ENCODE measurements around the gene BLOC1S3. TPM values are rescaled to one million over a fixed set of nuclear protein-coding genes. Genes with fewer than 3 reads are reported as not detected.

BLOC1S3 gene
- total RNA-seq, 1 donor from 2014 or later, result 15.3 TPM

GRCh38 chr19:45145270-45146189 lies 33.1 kb upstream of the BLOC1S3 start:
- intact Hi-C loops (cut with micrococcal nuclease), result no loop called here

- intact Hi-C loops (cut with micrococcal nuclease), result no loop called here
These were observed 32.3 kb upstream of the BLOC1S3 start for GRCh38 chr19:45146251-45146650.

GRCh38 chr19:45146741-45147205 lies 31.8 kb upstream of the BLOC1S3 start:
- intact Hi-C loops (cut with micrococcal nuclease), result no loop called here

DNA sequence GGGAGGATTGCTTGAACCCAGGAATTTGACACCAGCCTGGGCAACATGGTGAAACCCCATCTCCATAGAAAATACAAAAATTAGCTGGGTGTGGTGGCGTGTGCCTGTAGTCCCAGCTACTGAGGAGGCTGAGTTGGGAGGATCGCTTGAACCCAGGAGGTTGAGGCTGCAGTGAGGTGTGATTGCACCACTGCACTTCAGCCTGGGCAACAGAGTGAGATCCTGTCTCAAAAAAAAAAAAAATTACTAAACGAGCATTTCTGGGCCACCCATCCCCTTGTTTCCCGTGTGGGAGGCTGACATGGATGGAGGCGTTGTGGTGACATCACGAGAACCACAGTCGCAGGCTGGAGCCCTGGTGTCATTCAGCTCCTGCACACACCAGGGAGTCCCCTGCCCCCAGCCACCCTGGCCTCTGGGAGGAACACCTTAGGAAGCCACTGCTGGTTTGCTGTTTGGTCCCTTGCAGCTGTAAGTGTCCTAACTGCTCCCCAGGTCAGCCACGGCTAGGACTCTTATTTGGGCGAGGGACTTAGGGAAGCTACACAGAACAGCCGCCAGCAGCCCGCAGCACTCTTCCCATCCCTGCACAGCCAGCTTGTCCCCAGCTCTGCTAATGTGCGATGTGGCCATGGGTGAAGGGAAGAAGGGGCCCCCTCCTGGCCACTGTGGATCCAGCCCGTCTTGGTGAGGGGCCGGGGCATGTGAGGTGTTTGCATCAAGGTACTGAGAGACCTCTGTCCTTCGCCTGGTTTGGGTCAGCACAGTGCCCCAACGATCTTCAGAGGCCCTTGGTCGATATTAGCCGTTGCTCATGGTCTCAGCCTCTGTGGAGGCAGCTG lies 30.5 kb upstream of the BLOC1S3 start:
- intact Hi-C loops (cut with micrococcal nuclease), result no loop called here

GRCh38 chr19:45149129-45149528 lies 29.5 kb upstream of the BLOC1S3 start:
- intact Hi-C loops (cut with micrococcal nuclease), result no loop called here

- intact Hi-C loops (cut with micrococcal nuclease), result no loop called here
These were observed 28.4 kb upstream of the BLOC1S3 start for GRCh38 chr19:45150180-45150579.

DNA sequence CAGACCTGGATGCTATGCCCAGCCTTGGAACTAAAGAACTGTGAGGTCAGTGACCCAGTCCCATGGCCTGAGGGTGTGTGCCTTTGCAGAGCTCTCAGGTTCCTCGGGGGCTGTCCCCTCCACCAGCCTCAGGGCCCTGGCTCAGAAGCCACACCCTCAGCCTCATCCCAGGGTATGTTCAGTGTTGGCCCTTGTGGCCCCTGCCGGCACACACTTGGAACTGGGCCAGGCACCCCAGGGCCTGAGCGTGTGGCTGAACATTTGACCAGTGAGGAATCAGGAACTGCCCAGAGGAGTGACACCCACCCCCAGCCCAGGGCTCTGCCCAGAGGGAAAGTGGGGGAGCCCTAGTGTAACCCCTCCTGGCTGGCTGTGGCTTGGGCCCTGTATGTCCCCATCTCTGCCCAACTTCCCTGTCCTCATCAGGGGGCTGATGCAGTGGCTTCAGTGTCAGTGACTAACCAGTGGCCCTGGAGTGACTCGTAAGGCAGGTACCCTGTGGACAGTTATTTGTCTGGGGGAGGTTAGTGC lies 27.8 kb upstream of the BLOC1S3 start:
- intact Hi-C loops (cut with micrococcal nuclease), result no loop called here

GRCh38 chr19:45151320-45151719 lies 27.3 kb upstream of the BLOC1S3 start:
- intact Hi-C loops (cut with micrococcal nuclease), result no loop called here

- intact Hi-C loops (cut with micrococcal nuclease), result no loop called here
These were observed 26.6 kb upstream of the BLOC1S3 start for GRCh38 chr19:45151821-45152503.

GRCh38 chr19:45152504-45153338 lies 25.9 kb upstream of the BLOC1S3 start:
- intact Hi-C loops (cut with micrococcal nuclease), result loop anchor here (1.0 kb wide), 1 partner anchor 26 kb away; the partner anchor contains the start of genes BLOC1S3 and TRAPPC6A

DNA sequence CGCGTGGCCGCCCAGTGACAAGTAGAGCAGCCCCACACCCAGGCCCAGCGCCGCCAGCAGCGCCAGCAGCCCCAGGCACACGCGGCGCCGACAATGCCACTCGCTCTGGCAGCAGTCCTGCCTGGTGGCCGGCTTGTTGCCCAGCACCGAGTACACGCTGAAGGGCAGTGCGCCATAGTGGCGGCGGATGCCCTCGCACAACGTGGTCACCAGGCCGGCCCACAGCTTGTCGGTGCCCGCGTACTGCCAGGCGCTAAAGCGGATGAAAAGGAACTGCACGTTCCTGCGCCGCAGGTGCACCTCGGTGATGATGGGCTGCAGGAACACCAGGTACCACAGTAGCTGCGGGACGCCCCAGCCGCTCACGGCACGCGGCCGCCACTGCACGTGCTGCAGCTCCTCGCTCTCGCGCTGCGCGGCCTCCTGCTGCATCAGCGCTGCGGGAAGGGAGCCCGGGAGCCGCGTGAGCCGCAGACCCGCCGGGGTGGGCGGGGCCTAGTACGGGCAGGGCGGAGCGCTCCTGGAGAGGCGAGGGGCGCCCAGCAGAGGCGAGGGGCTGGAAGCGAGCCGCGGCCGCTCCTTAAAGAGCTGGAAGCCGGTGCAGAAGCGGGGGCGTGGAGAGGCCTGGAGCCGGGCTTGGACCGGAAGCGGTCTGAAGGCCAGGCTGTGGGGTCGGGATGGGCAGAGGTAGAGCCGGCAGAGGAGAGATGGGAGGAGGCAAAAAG lies 25.1 kb upstream of the BLOC1S3 start:
- intact Hi-C loops (cut with micrococcal nuclease), result loop anchor here (1.0 kb wide), 1 partner anchor 25 kb away; the partner anchor contains the start of genes BLOC1S3 and TRAPPC6A

DNA sequence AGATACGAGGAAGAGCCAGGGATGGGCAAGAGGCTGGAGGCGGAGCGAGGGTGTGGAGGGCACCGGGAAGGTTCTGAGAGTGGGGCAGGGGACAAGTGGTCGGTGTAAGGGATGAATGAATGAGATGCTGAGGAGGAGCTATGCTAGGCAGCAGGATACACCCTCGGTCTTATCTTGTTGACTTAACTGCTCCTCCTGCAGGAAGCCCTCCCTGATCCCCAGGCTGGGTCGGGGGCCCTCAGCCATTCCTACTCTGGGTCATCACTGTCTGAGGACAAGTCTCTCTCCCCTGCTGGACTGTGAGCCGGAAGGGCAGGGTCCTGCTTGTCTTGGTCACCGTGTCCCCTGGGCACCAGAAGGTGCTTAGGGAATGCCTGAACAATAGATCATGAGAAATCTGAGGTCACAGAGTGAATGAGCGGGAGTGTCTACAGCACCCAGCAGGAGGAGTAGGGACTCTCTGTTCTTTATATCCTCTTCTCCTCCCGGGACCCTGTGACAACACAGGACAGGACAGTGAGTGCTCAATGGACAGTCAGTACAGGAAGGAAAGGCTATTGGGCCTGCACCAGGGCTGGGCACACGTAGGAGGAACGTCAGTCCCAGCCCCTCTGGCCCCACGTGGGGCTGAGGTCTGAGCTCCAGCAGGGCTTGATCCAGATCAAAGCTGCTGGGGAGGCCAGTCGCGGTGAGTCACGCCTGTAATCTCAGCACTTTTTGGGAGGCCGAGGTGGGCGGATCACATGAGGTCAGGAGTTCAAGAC lies 24.3 kb upstream of the BLOC1S3 start:
- intact Hi-C loops (cut with micrococcal nuclease), result no loop called here

DNA sequence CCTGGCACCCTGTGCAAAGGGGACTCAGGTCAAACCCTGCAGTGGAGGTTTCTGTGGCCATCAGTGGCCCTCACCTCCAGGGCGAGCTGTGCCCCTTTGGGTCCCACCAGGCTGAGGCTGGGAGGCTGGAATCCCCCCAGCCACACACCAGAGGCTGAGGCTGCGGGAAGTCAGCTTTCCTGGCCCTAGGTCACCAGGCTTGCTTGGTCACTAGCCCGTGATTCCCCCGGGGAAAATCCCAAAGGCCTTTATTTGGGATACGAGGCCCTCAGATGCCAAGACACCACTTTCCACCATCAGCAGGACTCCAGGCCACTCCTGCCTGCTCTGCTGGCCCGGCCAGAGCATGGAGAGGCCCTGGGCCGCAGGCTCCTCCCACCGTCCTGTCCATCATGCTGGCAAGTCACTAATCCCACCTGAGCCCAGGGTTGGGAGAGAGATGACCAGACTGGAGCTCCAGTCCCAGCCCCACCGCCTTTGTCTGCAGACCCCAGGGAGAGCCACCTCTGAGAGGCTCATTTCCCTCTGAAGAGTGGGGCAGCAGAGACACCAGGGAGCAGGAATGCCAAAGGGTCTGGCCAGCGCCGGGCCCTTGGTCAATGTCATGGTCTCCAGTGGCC lies 22.5 kb upstream of the BLOC1S3 start:
- intact Hi-C loops (cut with micrococcal nuclease), result no loop called here

- intact Hi-C loops (cut with micrococcal nuclease), result no loop called here
These were observed 21.8 kb upstream of the BLOC1S3 start for GRCh38 chr19:45156751-45157150.

DNA sequence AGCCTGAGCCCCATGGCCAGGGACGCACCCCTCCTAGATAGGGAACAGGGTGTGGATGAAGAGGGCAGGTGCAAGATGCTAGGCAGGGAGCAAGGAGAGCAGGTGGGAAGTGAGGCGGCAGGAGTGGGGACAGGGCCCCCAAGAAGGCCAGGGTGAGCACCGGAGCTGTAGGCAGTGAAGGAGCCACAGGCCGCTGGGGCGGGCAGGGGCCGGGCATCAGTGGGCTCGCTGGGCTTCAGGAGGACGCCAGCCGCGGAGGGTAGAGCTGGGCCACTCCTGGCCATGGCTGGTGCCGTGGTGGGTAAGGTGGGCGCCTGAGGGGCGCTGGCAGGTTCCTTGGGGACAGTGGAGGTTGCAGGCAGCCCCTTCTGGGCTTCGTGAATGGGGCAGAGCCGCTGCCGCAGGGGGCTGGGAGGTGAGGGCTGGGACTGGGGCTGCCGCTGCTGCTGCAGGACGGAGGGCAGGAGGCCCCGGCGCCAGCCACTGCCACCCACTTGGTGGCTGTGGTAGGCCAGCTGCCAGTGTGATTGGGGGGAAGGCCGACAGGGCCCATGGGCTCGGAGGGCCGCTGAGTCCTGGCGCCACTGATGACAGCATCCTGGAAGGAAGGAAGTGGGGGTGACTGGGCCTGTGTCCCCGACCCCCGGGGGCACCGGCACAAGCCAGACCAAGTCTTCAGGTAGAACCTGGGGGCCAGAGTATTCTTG lies 19.9 kb upstream of the BLOC1S3 start:
- intact Hi-C loops (cut with micrococcal nuclease), result no loop called here

DNA sequence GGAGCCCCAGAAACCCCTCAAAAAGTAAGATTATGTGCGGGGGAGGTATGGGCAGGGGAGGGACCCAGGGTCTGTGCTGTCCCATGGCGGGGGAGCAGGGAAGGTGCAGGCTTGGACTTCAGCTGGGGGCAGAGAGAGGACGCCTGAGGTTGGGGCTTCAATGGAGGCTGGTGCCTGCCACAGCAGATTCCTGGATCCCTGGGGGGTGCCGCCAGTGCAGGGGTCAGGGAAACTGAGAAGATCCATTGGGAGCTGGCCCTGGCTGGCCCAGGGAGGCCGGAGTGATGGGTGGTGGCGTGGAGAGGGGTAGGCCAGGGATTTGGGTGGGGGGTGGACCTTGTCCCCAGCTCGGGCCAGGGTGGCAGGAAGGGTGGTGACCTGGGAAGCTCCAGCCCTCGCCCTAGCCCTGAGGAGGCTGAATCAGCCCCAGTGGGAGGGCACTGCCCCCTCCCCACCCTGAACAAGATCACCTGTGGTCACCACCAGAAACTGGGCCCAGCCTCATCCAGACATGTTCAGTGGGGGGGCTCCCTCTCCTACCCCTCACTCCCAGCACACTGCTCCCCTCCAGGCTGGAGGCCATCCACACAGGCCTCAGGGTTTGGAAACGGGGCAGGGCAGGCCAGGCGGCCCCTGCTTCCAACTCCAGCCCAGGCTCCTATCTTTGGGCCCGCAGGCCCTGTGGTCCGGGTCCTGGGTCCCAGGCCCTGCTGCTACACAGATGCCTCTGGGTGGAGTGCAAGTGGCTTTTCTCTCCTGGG lies 19.2 kb upstream of the BLOC1S3 start:
- intact Hi-C loops (cut with micrococcal nuclease), result no loop called here

DNA sequence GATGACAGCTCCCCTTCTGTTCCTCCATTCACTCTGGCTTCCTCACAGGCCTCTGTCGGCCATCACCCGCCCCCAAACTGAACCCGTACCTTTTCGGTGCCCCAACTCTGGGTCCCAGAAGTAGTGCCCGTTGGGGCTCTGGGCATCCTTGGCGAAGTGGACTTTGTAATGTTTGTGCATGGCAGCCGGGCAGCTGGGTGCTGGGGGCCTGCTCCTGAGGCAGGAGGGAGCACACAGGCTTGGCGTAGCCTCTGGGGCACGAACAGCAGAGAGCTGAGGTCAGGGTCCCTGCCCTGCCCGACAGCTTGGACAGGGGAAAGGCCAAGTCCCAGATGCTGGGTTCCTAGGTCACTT lies 18.6 kb upstream of the BLOC1S3 start:
- intact Hi-C loops (cut with micrococcal nuclease), result no loop called here

All from T-helper 1 cell treated with Interleukin-12 subunit alpha and Interleukin-12 subunit beta and Interleukin-4 antibody, amounts not matched to agents 30 ng/mL and 1 ng/mL, for 36 hours (primary cell).